Measurements from ENCODE around the gene C16orf74.

Gene C16orf74

GRCh38 chr16:85689285-85689949, 61.5 kb downstream of the C16orf74 start:
- peak; percentile 22 for DNase-seq

- DNase-seq = peak; percentile 54
Observed at GRCh38 chr16:85688586-85689284, 62.2 kb downstream of the C16orf74 start, which contains the start of gene GINS2. Gene GINS2, minus strand, starts transcription at chr16:85688954. Its CDS starts 56 bp downstream, at chr16:85688898.

- peak; percentile 60 for DNase-seq
Observed at GRCh38 chr16:85687651-85688471, 63.0 kb downstream of the C16orf74 start.

- DNase-seq = no peak
Observed at GRCh38 chr16:85686912-85687591, 63.8 kb downstream of the C16orf74 start.

GRCh38 chr16:85685251-85685650, 65.6 kb downstream of the C16orf74 start:
- no peak for DNase-seq

GRCh38 chr16:85683363-85683762, 67.5 kb downstream of the C16orf74 start:
- no peak for DNase-seq

GRCh38 chr16:85682516-85682915, 68.4 kb downstream of the C16orf74 start:
- no peak for DNase-seq

- no peak for DNase-seq
Observed at GRCh38 chr16:85681255-85681654, 69.6 kb downstream of the C16orf74 start.

GRCh38 chr16:85680352-85680944, 70.4 kb downstream of the C16orf74 start:
- DNase-seq = no peak

- no peak for DNase-seq
Observed at GRCh38 chr16:85679870-85680269, 71.0 kb downstream of the C16orf74 start.

GRCh38 chr16:85678821-85679220, 72.1 kb downstream of the C16orf74 start:
- DNase-seq = peak; percentile 84

- no peak for DNase-seq
Observed at GRCh38 chr16:85678016-85678415, 72.9 kb downstream of the C16orf74 start.

- DNase-seq = no peak
Observed at GRCh38 chr16:85677383-85677967, 73.4 kb downstream of the C16orf74 start.

- DNase-seq = no peak
Observed at GRCh38 chr16:85676466-85676865, 74.4 kb downstream of the C16orf74 start.

GRCh38 chr16:85675251-85675874, 75.5 kb downstream of the C16orf74 start:
- DNase-seq = no peak

- DNase-seq = no peak
Observed at GRCh38 chr16:85674828-85675227, 76.1 kb downstream of the C16orf74 start.

- no peak for DNase-seq
Observed at GRCh38 chr16:85674418-85674755, 76.5 kb downstream of the C16orf74 start.

GRCh38 chr16:85673529-85674417, 77.1 kb downstream of the C16orf74 start:
- DNase-seq = no peak

GRCh38 chr16:85670840-85671239, 80.1 kb downstream of the C16orf74 start:
- no peak for DNase-seq

- DNase-seq = no peak
Observed at GRCh38 chr16:85668676-85669424, 82.0 kb downstream of the C16orf74 start.
